ENCODE results near the gene YWHAG.
"Not testable (repeated sequence)": the region's sequence is repeated elsewhere in the genome, so short reads cannot be mapped to it uniquely, and the experiment has no call there.

Gene YWHAG

DNA sequence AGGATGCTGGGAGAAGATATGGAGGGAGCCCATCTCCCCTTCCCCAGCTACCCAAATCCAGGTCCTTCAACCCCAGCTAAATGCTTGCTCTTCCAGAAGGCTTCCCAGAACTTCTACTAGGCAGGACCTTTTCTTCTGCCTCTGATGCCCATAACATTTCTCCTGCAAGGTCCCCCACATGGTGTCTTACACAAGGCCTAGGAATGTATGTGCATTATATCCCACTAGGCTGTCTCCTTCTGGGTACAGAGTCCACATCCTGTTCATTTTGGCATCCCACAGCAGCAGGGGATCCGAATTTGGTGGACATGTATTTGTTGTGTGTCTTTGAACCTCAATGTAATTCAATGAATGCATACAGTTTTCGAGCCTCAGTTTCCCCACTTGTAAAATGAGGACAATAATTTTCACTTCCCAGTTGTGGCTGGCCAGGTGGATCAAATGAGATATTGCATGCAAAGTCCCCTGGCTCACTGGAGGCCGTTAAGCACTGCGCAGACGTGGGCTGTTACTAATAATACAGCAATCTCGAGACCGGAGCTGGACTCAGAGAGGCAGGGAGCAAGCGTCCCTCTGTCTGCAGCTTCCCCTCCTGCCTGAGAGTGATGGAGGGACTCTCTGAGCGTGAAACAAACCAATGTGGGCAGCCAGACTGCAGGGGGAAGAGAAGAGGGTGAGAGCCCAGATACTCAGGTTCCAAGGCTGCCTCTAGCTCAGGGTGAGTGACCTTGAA lies 18.6 kb upstream of the YWHAG start:
- no peak for DNase-seq

DNA sequence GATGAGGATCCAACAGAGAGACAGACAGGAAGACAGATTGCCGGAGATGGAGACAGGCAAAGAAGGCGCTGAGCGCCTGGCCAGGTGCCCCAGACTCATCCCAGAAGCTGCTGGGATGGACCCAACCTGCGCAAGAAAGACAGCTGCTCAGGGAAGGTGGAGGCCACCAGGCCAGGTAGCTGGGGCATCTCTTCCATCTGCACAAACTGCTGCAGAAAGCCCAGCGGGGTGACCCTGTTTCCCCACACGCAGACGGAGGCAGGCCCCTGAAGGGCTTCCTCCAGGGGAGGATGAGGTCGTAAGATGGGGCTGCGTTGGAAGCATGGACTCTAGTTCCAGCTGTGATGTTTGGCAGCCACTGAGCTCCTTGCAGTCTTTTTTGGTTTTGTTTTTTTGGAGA lies 16.5 kb upstream of the YWHAG start:
- DNase-seq = no peak

DNA sequence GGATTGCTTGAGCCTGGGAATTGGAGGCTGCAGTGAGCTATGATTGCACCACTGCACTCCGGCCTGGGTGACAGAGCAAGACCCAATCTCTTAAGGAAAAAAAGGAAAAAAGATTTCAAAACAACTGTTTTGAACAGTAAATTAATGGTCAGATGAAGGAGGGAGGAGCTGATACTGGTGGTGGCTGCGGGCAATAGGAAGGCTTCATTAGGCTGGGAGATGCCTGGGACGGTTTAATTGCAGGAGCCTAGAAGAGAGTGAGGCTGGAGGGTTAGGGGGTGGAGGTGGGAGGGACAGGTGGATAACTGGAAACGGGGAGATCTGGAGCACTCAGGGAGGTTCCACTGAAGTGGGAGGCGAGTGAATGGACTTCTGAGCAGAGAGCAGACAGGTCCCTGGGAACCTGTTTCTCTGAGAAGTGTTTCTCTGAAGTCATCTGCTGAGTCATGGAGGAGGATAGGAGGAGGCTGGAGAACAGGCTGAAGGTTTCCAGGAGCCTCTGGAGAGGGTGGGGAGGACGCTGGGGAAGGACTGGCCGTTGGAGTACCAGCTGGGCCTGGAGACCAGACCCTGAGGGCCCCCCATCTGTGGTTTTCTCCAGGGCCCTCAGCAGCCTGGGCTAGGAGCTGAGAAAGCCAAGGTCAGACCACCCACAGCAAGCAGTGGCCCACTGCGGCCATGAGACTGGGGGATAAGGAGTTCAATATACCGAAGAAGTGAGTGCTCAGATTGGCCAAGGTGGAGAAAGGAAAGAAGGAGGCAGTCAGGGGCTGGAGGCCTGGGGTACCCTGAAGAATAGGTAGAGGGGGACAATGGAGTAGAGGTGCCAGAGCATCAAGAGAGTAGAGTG lies 14.4 kb upstream of the YWHAG start:
- DNase-seq = no peak

DNA sequence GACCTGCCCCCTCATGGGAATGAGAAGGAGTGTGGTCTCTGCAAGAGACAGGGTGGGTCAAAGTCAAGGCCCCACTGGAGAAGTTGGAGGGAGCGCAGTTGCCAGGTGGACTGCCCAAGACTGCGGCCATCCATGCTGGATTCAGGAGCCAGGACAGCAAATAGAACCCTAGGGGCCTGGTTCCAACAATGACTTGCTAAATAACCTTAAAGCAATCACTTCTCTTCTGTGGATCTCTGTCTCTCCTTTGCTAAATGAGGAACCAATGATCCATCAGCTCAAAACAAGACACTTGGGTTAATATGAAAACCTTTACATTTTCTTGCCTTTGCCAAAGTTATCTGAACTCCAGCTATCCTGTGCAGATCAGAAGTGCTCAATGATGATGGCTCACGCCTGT lies 12.6 kb upstream of the YWHAG start:
- no peak for DNase-seq

DNA sequence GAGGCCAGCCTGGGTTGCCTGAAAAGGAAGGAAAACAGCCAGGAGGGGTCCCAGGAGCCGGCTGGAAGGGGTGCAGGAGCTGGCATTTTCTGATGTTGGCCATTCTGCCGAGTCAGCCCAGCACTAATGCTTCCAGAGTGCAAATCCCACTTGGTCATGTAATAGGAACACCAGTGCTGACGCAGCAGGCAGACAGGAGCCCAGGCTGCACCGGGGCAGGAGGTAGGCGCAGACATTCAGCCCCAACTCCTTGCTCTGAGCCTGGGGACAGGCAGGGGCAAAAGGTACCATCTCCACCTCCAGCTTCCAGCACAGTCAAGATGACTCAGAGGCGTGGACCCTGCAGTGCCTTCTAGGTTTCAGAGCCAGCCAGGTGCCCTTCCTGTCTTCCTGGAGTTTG lies 10.2 kb upstream of the YWHAG start:
- DNase-seq = no peak

DNA sequence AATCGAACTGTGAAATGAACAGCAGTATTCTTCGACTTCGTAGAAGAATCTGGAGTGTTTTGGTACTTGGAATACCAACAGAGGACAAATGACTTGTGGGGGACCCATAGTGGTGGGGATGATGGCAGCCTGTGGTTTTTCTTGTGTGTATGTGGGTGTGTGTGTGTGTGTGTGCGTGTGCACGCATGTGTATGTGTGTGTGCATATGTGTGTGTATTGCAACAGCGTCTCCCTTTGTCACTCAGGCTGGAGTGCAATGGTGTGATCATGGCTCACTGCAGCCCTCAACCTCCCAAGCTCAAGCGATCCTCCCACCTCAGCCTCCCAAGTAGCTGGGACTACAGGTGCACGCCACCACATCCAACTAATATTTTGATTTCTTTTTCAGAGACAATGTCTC lies 9.4 kb upstream of the YWHAG start:
- DNase-seq = no peak

DNA sequence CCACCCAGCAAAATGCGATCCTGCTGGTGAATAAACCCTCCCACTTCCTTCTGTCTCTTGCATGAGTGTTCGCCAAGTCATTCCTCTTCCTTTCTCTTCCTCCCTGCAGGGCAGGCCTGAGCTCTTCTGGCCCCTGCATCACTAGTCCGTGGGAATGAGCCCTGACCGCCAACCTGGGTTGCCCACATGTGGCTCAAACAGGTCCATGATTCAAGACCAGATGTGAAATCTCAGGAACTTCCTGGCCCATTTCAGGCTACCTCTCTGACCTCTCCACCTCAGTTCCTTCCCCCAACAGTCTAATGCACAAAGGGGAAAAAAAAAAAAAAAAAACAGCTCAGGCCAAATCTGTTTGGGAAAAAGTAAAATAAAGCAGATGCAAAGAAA lies 5.4 kb upstream of the YWHAG start:
- no peak for DNase-seq

DNA sequence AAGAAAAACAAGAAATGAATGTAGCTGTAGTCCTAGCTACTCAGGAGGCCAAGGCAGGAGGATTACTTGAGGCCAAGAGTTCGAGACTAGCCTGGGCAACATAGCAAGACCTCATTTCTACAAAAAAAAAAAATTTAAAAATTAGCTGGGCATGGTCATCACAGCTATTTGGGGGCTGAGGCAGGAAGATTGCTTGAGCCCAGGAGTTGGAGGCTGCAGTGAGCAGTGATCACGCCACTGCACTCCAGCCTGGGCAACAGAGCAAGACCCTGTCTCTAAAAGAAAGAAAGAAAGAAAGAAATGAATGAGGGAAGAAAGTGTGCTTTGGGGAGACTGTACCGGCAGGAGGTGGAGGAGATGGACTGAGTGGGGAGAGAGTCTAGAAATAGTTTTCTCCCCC lies 5.0 kb upstream of the YWHAG start:
- DNase-seq = not testable (repeated sequence)

DNA sequence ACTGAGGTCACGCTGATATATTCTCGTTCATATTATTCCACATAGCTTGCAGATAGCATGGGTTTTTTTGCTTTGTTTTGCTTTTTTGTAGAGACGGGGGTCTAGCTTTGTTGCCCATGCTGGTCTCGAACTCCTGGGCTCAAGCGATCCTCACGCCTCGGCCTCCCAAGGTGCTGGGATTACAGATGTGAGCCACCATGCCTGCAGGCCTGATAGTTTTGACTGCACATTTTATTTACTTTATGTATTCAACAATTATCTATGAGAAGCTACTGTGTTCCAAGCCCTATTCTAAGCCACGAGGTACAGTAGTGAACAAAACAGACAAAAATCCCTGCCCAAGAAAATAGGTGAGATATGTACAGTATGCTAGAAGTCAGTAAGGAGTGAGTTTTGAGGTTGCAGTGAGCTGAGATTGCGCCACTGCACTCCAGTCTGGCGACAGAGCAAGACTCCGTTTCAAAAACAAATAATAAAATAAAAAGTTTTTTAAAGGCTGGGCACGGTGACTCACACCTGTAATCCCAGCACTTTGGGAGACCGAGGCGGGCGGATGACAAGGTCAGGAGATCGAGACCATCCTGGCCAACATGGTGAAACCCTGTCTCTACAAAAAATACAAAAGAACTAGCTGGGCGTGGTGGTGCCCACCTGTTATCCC lies 1.3 kb upstream of the YWHAG start:
- DNase-seq = no peak

DNA sequence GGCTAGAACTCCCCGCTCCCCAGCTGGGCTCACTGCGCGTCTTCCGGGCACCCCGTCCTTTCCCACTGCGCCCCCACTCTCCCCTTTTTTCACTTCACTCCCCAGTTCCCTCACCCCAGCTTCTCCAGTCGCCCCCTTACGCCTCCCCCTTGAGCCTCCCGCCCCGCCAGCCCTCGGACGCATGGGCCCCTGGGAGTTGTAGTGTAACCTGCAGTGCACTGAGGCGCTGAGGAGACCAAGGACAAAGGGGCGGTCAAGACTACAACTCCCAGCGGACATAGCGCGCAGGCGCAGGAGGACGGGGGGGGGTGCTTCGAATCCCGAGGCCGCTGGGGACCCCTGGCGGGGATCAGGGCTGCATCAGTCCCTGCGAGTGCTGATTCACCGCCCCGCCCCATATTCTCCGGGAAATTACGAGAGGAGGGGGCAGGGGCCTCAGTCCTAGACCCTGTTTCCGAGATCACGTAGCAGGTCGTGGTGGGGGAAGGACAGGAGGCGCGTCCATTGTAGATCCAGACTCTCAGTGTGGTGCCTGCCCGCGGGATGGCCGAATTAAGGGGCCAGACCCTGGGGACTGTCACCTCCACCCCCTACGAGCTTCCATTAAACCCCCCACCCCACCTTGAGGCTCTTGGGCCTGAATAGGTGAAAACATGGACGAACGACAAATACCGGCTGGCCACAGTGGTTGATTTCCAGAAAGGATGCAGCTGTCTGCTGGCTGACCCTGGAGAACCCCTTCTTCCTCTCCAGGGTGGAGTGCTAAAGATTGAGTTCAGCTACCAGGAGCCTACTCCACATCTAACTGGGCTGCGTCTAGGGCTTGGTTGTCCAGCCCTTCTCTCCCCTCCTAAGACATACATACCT lies 553 bp upstream of the YWHAG start:
- DNase-seq = peak; percentile 89 to 93

DNA sequence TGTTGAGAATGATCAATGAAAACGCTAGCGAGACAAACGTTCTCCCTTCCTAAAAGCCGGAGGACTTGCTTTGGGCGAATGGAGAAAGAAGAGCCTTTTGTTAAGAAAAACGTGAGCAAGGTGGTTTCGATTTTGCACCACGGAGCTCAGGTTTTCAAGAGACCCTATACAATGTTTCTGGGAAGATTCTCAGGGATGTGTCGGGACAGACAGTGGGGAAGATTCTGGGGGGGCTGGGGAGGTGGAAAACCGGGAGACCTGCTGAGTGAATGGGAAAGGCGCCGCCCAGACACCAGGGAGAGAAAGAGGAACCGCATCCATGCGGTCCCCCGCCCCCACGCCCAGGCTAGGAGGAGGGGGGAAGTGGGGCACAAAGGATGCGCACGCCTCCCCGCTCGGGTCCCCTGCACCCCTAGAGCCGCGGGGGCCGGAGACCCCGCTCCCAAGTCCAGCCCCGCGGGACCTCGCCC lies 745 bp downstream of the YWHAG start:
- DNase-seq = peak; percentile 58 to 63

DNA sequence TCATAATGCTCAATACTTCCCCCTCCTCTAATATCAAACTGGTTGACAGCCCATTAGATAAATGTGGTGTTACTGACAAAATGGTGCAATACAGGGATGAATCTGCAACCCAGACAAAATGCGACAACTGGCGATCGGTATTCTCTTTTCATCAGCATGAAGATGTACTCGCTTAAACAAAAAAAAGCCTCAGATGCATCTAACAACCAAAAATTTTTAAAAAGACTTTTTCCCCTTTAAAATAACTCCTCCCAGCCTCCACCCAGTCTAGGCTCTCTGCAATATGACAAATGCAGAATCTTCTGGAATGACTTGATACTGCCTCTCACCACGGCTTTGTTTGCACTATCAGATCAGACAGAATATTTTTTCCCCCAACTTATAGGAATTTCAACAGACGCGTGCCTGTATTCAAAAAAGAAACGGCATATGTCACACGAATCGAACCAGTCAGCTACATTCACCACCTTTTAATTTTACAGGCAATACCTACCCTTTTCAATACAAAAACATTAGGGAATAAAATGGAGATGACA lies 1.2 kb downstream of the YWHAG start:
- DNase-seq = no peak

DNA sequence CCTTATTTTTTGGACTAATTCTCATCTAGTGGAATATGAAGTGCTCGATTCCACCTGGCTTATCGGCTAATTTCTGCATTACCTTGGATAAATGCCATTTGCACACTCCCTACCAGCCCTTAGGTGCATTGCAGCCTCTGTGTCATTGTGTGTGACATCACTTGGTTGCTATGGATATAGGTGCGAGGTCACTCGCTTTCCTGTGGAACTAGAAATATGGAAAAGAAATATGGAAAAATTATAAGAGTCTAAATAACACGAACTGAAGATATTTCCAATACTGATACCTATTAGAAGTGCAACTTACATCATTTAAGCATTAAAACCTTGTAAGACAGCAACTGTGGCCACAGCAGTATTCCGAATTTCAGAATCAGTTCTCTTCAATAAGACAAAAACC lies 2.0 kb downstream of the YWHAG start:
- no peak for DNase-seq

DNA sequence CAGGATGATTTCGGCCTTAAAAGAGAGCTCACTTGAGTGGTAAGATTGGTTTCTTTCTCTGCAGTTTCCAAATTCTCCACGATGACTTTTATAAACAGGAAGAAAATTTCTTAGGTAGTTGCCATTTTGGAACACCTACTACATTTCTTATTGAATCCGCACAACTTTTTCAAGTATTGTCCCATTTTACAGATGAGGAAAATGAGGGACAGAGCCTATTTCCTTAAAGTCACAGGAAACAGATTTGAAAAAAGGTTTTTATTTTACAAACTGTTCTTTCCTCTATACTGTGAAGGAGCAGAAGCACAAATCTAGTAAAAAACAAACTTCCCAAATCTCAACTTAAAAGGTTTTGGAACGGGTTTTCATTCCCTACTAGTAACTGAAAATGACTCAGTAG lies 2.7 kb downstream of the YWHAG start:
- DNase-seq = no peak

DNA sequence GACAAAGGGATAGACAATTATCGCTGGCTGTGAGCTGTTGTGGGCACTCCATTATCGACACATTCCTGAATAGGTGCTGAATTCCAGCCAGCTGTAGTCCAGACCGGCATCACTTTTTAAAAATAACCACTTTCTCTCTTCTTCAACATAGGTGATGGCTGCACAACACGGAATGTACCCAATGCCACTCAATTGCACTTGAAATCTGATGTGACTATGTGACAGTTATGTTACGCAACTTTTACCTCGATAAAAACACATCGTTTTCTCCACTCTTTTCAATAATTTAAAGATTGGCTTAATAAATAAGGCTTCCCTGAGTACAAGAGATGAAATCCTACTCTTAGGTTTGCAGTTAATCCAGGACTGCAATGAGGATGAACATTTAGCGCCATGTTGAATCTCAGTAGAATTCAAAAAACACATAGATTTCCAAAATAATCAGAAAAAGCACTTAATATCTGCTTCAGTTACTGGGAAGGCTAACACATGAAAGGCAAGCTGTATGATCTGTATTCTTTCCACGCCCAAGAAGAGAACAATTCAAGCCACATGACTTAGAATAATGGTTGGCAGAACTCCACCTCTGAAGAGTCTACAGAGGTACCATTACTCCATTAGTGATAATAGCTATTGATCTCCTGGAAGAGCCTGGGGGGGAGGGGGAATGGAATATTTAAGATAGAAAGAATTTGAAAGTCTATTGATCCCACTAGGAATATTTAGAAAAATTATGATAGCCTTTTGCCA lies 3.6 kb downstream of the YWHAG start:
- DNase-seq = no peak

DNA sequence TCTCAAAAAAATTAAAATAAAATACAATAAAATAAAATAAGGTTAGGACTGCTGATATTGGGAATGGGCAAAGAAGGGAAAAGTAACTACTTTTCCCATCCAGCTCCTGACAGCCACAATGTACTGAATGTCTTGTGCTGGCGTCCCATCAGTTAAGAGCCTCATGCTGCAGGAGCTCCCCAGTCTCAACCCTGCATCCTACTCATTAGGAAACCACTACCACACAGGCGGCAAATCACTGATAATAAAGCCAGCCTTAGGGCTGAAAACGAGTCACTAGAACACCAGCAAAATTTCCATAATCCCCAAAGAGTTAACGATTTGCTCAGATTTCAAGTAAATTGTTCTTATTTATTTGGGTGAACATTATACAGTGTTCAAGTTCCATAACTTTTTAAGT lies 4.3 kb downstream of the YWHAG start:
- no peak for DNase-seq

DNA sequence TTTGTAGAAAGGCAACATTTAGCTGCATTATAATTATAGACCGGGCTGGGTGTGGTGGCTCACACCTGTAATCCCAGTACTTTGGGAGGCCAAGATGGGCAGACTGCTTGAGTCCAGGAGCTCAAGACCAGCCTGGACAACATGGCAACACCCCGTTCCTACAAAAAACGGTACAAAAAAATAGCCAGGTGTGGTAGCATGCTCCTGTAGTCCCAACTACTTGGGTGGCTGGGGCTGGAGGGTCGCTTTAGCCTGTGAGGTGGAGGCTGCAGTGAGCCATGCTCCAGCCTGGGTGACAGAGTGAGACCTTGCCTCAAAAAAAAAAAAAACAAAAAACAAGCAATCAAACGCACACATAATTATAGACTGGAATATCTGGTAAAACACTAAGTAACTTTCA lies 5.0 kb downstream of the YWHAG start:
- DNase-seq = no peak

DNA sequence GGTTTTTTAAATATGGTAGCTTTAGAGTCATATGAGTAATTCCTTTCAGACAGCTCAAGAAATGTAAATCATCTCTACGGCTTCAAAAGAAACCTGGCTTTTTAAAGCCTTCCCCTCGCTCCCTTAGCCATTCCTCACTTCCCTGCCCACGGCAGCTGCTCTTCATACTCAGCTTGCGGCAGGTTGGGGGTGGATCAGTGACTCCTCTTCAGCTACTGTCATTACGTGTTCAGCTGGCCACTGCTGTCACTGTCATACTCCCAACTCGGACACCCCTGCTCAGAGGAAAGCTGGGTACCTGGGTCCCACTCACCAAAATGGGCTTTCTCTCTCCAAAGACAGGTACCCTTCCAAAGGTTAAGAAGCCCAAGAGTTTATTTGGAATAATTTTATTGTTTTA lies 6.6 kb downstream of the YWHAG start:
- DNase-seq = peak; percentile 16 to 29

DNA sequence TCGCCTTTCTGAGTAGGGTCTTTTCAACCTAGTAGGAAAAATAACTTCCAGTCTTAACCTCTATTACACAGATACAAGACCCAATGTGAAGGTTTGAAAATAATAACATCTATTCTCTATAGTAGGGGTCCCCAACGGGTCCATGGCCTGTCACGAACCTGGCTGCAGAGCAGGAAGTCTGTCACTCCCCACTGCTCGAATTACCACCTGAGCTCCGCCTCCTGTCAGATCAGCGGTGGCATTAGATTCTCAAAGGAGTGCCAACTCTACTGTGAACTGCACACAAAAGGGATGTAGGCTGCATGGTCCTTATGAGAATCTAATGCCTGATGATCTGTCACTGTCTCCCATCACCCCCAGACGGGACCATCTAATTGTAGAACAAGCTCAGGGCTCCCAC lies 7.4 kb downstream of the YWHAG start:
- DNase-seq = no peak

DNA sequence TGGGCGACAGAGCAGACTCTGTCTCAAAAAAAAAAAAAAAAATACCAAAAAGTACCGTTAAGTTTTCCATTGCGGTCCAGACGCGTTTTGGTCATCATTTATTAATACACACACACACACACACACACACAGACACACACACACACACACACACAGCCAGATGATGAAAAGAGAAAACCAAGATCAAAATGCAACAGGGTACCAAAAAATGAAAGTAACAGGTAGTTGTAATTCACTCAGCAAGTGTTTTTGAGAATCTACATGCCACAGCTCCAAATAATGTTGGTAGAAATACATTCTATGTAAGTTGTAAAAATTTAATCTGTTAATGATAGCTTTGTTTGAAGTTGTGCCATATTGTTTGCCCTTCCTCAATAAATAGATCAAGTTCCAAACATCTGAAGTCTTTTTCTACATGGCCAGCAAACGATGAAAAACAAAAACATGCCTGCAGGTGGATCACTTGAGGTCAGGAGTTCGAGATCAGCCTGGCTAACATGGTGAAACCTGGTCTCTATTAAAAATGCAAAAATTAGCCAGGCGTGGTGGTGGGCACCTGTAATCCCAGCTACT lies 9.4 kb downstream of the YWHAG start:
- DNase-seq = no peak

DNA sequence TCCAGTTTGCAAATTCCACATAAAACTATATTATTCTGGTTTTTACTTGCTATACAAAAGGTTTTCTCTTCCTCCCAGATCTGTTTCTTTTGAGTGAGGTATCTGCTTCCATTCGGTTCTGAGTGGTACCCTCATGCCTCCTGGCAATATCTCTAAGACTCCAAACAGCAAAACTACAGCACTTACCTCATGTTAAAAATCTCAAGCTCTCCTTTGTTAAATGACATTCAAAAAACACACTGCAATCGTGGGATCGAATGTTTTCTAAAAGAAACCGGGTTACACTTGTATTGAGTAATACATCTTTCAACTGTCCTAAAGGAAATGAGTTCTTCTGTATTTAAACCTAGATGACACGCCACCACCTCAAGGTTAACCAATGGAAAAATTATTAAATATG lies 11.1 kb downstream of the YWHAG start:
- DNase-seq = no peak
